ENCODE results near the gene GEMIN4. TPM values are rescaled to one million over a fixed set of nuclear protein-coding genes. Genes with fewer than 3 reads are reported as not detected.

The GEMIN4 gene
- polyA plus RNA-seq, 3 donors, result 8.8 to 10.6 (median 10.1) TPM

DNA sequence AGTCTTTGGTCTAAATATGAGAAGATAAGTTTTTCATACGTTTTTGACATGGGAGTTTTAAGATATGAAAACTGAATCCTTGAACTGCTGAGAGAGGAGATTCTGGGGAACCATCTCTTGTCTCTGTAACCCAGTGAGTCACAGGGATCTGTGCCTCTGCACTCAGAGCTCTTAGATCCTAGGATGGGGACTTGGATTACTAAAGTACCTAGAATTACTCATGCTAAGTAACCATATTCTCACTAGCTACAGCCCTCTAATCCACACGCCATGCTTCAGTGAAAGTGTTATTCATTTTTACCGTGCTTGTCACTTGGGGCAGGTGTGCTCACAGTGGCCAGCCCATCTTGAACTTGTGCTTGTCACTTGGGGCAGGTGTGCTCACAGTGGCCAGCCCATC is 32.1 kb upstream of the GEMIN4 start:
- no peaks in the 10 kb centered on the region for H3K27me3 ChIP-seq (ENCODE audit: control insufficient read depth in 2 of 2, insufficient read depth in 2 of 2, low read length in 2 of 2)
- no peak for DNase-seq
- H3K9ac ChIP-seq (ENCODE audit: insufficient read depth, low read length, poor library complexity, severe bottlenecking), result no peak overlapping the region
- TF ChIP-seq, protein P1, sequence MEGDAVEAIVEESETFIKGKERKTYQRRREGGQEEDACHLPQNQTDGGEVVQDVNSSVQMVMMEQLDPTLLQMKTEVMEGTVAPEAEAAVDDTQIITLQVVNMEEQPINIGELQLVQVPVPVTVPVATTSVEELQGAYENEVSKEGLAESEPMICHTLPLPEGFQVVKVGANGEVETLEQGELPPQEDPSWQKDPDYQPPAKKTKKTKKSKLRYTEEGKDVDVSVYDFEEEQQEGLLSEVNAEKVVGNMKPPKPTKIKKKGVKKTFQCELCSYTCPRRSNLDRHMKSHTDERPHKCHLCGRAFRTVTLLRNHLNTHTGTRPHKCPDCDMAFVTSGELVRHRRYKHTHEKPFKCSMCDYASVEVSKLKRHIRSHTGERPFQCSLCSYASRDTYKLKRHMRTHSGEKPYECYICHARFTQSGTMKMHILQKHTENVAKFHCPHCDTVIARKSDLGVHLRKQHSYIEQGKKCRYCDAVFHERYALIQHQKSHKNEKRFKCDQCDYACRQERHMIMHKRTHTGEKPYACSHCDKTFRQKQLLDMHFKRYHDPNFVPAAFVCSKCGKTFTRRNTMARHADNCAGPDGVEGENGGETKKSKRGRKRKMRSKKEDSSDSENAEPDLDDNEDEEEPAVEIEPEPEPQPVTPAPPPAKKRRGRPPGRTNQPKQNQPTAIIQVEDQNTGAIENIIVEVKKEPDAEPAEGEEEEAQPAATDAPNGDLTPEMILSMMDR (IDR thresholded peaks at IDR 0.05), result no peak
- Mint-ChIP-seq H3K27me3 (ENCODE audit: low read depth in 3 of 3) (peaks cover 0 to 2% (median 1%) of the 10 kb centered on the region in 3 donors), H3K27ac (no peak overlapping the region), H3K9me3 (no peaks in the 10 kb centered on the region), H3K36me3 (peaks cover 35 to 39% of the 10 kb centered on the region in 2 donors), H3K4me1 (peaks cover 16% of the 10 kb centered on the region), H3K4me3 (no peak overlapping the region)
- H2AFZ ChIP-seq (ENCODE audit: insufficient read depth, low read depth, low read length, poor library complexity, severe bottlenecking), result no peak overlapping the region
- H3K4me1 ChIP-seq (ENCODE audit: control insufficient read depth in 1 of 2, insufficient read depth in 2 of 2, low read length in 2 of 2), result peaks cover 17 to 24% of the 10 kb centered on the region in 2 donors
- no peak overlapping the region for H3K27ac ChIP-seq (ENCODE audit: low read depth in 1 of 2, low read length in 2 of 2)
- H3K79me2 ChIP-seq (ENCODE audit: insufficient read depth, low read length), result peaks cover 47% of the 10 kb centered on the region
- H4K20me1 ChIP-seq (ENCODE audit: insufficient read depth, low read length), result no peaks in the 10 kb centered on the region
- 100% methylated on average over 2 of the region's 3 CpGs for WGBS (ENCODE audit: insufficient coverage)
- no peak overlapping the region for H3K4me2 ChIP-seq (replicated peaks; ENCODE audit: extremely low read depth, low read length, poor library complexity, severe bottlenecking)
- peaks cover 22 to 40% of the 10 kb centered on the region in 2 donors for H3K36me3 ChIP-seq (replicated peaks in 1 of 2; ENCODE audit: control insufficient read depth in 1 of 2, insufficient read depth in 2 of 2, low read length in 2 of 2)
- H3K9me3 ChIP-seq (replicated peaks in 1 of 2; ENCODE audit: control insufficient read depth in 1 of 2, insufficient read depth in 1 of 2, low read length in 2 of 2), result no peaks in the 10 kb centered on the region
- intact Hi-C loops (cut with micrococcal nuclease), result loop anchor here in 1 of 2 donors (5.0 kb wide), 1 partner anchor 193 kb away; the partner anchor contains the start of gene NXN
- H3K4me3 ChIP-seq (replicated peaks in 1 of 3; ENCODE audit: low read depth in 2 of 3, low read length in 3 of 3), result no peak overlapping the region

GRCh38 chr17:781805-782731 is 30.0 kb upstream of the GEMIN4 start, which contains the start of the genes GLOD4 and MRM3:
TSS of gene GLOD4 (minus strand) at chr17:782280. CDS start at chr17:782255, 25 bp downstream.
TSS of gene MRM3 (plus strand) at chr17:782353. CDS start at chr17:782379, 26 bp downstream.
- intact Hi-C loops (cut with micrococcal nuclease), result loop anchor here (1.0 to 5.0 kb wide), 3 partner anchors 195 to 215 kb away; partner anchors contain the start of genes TIMM22 (in 2 of the 2) and NXN (in 1 of the 2)

More at GRCh38 chr17:781805-782731, 30.0 kb upstream of the GEMIN4 start, which contains the start of the genes GLOD4 and MRM3:
- Histone ChIP-seq H3K27me3 (ENCODE audit: control insufficient read depth in 2 of 2, insufficient read depth in 2 of 2, low read length in 2 of 2) (no peaks in the 10 kb centered on the region), H3K36me3 (replicated peaks in 1 of 2; ENCODE audit: control insufficient read depth in 1 of 2, insufficient read depth in 2 of 2, low read length in 2 of 2) (peaks cover 17 to 38% of the 10 kb centered on the region in 2 donors), H3K9me3 (replicated peaks in 1 of 2; ENCODE audit: control insufficient read depth in 1 of 2, insufficient read depth in 1 of 2, low read length in 2 of 2) (no peaks in the 10 kb centered on the region), H3K27ac (ENCODE audit: low read depth in 1 of 2, low read length in 2 of 2) (peak within 1 kb of the TSS; percentile 51 to 97), H3K4me3 (replicated peaks in 1 of 3; ENCODE audit: low read depth in 2 of 3, low read length in 3 of 3) (peak within 1 kb of the TSS; percentile 81 to 98 (median 86)), H3K9ac (ENCODE audit: insufficient read depth, low read length, poor library complexity, severe bottlenecking) (peak within 1 kb of the TSS; percentile 91), H3K4me1 (ENCODE audit: control insufficient read depth in 1 of 2, insufficient read depth in 2 of 2, low read length in 2 of 2) (peaks cover 17 to 24% of the 10 kb centered on the region in 2 donors), H3K4me2 (replicated peaks; ENCODE audit: extremely low read depth, low read length, poor library complexity, severe bottlenecking) (peak within 1 kb of the TSS; percentile 87), H3K79me2 (ENCODE audit: insufficient read depth, low read length) (peaks cover 52% of the 10 kb centered on the region), H2AFZ (ENCODE audit: insufficient read depth, low read depth, low read length, poor library complexity, severe bottlenecking) (peak within 1 kb of the TSS; percentile 94), H4K20me1 (ENCODE audit: insufficient read depth, low read length) (no peaks in the 10 kb centered on the region)
- peaks cover 31 to 38% of the 10 kb centered on the region in 2 donors for H3K36me3 Mint-ChIP-seq
- H3K9me3 Mint-ChIP-seq, result no peaks in the 10 kb centered on the region
- peak; percentile 90 to 93 (median 92) for DNase-seq
- peaks cover 0 to 2% (median 1%) of the 10 kb centered on the region in 3 donors for H3K27me3 Mint-ChIP-seq (ENCODE audit: low read depth in 3 of 3)
- TF ChIP-seq, protein P1 (IDR thresholded peaks at IDR 0.05), result no peak
- H3K27ac Mint-ChIP-seq, result peak within 1 kb of the TSS; percentile 92 to 99 (median 96)
- peaks cover 16% of the 10 kb centered on the region for H3K4me1 Mint-ChIP-seq
- H3K4me3 Mint-ChIP-seq, result peak within 1 kb of the TSS; percentile 94 to 98
- WGBS (ENCODE audit: insufficient coverage), result under 1% methylated on average over 80 of the region's 87 CpGs

Measured in CD14-positive monocyte (primary cell).